Measurements from ENCODE around the gene C6orf62.
"Not testable (repeated sequence)": the region's sequence is repeated elsewhere in the genome, so short reads cannot be mapped to it uniquely, and the experiment has no call there.

GRCh38 chr6:24661759-24662158, 57.2 kb downstream of the C6orf62 start:
- TF ChIP-seq CTCF, POLR2A (IDR thresholded peaks at IDR 0.05): not testable (repeated sequence)
